Spleen (tissue), 7 donors: ENCODE measurements around the gene CCDC192.

ENCODE experiments used
- CTCF ChIP-seq, 11 experiments: fragments of 200-600 bp in 7 of 11; fragments of 450-650 bp in 4 of 11; sonication (generic) in 4 of 11; IDR thresholded peaks in 8 of 11; conservative IDR thresholded peaks in 3 of 11; 1 replicate in 7 of 11; 2 replicates in 4 of 11; pipeline versions ENCODE4 v1.4.0 to v1.8.0; 2016 to 2021; ENCODE audit warnings: antibody characterized with exemption in 11 of 11, inconsistent platforms in 4 of 11, mild to moderate bottlenecking in 1 of 11
- POLR2AphosphoS5 ChIP-seq, 3 donors: sonication (generic); formaldehyde crosslinking; IDR thresholded peaks; one replicate each; pipeline ENCODE4 v1.5.1; 2017; ENCODE audit warnings: antibody characterized with exemption in 3 of 3
- donor health status: DM: no; HTN: no; CAD: no; lungs with moderate emphysema.
- donor health status: DM: no; HTN: no; CAD: no.
- donor health status: DM: no; HTN: no; CAD: no.

GRCh38 chr5:127744241-127744640 lies 41.0 kb downstream of the CCDC192 start:
- TF ChIP-seq CTCF (IDR thresholded peaks at IDR 0.05 in 8 of 11, conservative IDR thresholded peaks at IDR 0.05 in 3 of 11) (no peak), POLR2AphosphoS5 (IDR thresholded peaks at IDR 0.05) (no peak)
